WTC11 (cell line): ENCODE data around the gene APOBEC4. TPM values are rescaled to one million over a fixed set of nuclear protein-coding genes. Genes with fewer than 3 reads are reported as not detected.

Source experiments
- ATAC-seq: fragments of 200-7000 bp; cut with Tn5 transposase; 2 replicates; pipeline ENCODE4 v1.10.0; 2021; ENCODE audit warnings: mild to moderate bottlenecking, moderate library complexity
- CTCF ChIA-PET: fragments of 300-600 bp; sonication (Branson Sonifier 250); formaldehyde crosslinking; loops from one replicate; lab custom pipeline; 2021; ENCODE audit warnings: antibody characterized with exemption; lab: Charles Lee
- POLR2A ChIA-PET: fragments of 350-600 bp; sonication (Branson Sonifier 250); formaldehyde crosslinking; loops from one replicate; lab custom pipeline; 2021; ENCODE audit warnings: antibody characterized with exemption; lab: Charles Lee
- DNase-seq: peaks from one replicate; pipeline ENCODE4 v3.0.0; 2021; ENCODE audit warnings: low spot score
- H3K27ac Mint-ChIP-seq: 2 replicates; pipeline ENCODE4 v1.8.0; 2021; ENCODE audit warnings: mixed read lengths
- H3K27me3 Mint-ChIP-seq: 2 replicates; pipeline ENCODE4 v1.8.0; 2021; ENCODE audit warnings: low read depth, mild to moderate bottlenecking, moderate library complexity, mixed read lengths
- H3K36me3 Mint-ChIP-seq: 2 replicates; pipeline ENCODE4 v1.8.0; 2021; ENCODE audit warnings: mixed read lengths
- H3K4me1 Mint-ChIP-seq: 2 replicates; pipeline ENCODE4 v1.8.0; 2022; ENCODE audit warnings: mixed read lengths
- H3K4me3 Mint-ChIP-seq: 2 replicates; pipeline ENCODE4 v1.8.0; 2021; ENCODE audit warnings: mild to moderate bottlenecking, moderate library complexity, mixed read lengths
- H3K9me3 Mint-ChIP-seq: 2 replicates; pipeline ENCODE4 v1.8.0; 2021; ENCODE audit warnings: mixed read lengths
- AFF4 ChIP-seq: sonication (generic); formaldehyde crosslinking; IDR thresholded peaks from 2 replicates; pipeline ENCODE4 v1.8.1; 2023; ENCODE audit warnings: mild to moderate bottlenecking, missing genetic modification reagents, borderline replicate concordance
- CREB1 ChIP-seq: sonication (generic); formaldehyde crosslinking; IDR thresholded peaks from 2 replicates; pipeline ENCODE4 v1.8.0; 2023; ENCODE audit warnings: mild to moderate bottlenecking, missing genetic modification reagents
- CTCF ChIP-seq: fragments of 200-600 bp; IDR thresholded peaks from 2 replicates; pipeline ENCODE4 v1.8.0; 2022; ENCODE audit warnings: antibody characterized with exemption
- ESRRA ChIP-seq: sonication (generic); formaldehyde crosslinking; IDR thresholded peaks from 2 replicates; pipeline ENCODE4 v1.8.1; 2022; ENCODE audit warnings: mild to moderate bottlenecking, missing genetic modification reagents, borderline replicate concordance
- FOXJ3 ChIP-seq: sonication (generic); formaldehyde crosslinking; IDR thresholded peaks from 2 replicates; pipeline ENCODE4 v1.9.0; 2021; ENCODE audit warnings: missing genetic modification reagents, mild to moderate bottlenecking, borderline replicate concordance
- GABPB1 ChIP-seq: sonication (generic); formaldehyde crosslinking; IDR thresholded peaks from 2 replicates; pipeline ENCODE4 v1.8.1; 2023; ENCODE audit warnings: mild to moderate bottlenecking, missing genetic modification reagents
- GTF2I ChIP-seq: fragments of 250-450 bp; sonication (Bioruptor Pico); conservative IDR thresholded peaks from 2 replicates; pipeline ENCODE4 v1.4.0; 2021; ENCODE audit warnings: mild to moderate bottlenecking
- HMGXB4 ChIP-seq: sonication (generic); formaldehyde crosslinking; IDR thresholded peaks from 2 replicates; pipeline ENCODE4 v1.8.1; 2023; ENCODE audit warnings: mild to moderate bottlenecking, moderate library complexity, missing genetic modification reagents
- MYBL2 ChIP-seq: sonication (generic); formaldehyde crosslinking; IDR thresholded peaks from 2 replicates; pipeline ENCODE4 v1.8.1; 2023; ENCODE audit warnings: mild to moderate bottlenecking, moderate library complexity, missing genetic modification reagents
- NR1H2 ChIP-seq: sonication (generic); formaldehyde crosslinking; IDR thresholded peaks from 2 replicates; pipeline ENCODE4 v1.9.0; 2021; ENCODE audit warnings: mild to moderate bottlenecking, moderate library complexity, missing genetic modification reagents
- NR2C2 ChIP-seq: sonication (generic); formaldehyde crosslinking; IDR thresholded peaks from 2 replicates; pipeline ENCODE4 v1.8.0; 2022; ENCODE audit warnings: mild to moderate bottlenecking, missing genetic modification reagents
- OVOL2 ChIP-seq: fragments of 250-450 bp; sonication (Bioruptor Pico); IDR thresholded peaks from 2 replicates; pipeline ENCODE4 v1.9.0; 2021; ENCODE audit warnings: mild to moderate bottlenecking, borderline replicate concordance
- PRRX2 ChIP-seq: fragments of 250-450 bp; sonication (Bioruptor Pico); IDR thresholded peaks from 2 replicates; pipeline ENCODE4 v1.8.0; 2021; ENCODE audit warnings: mild to moderate bottlenecking
- RORB ChIP-seq: fragments of 250-450 bp; sonication (Bioruptor Pico); IDR thresholded peaks from 2 replicates; pipeline ENCODE4 v1.9.0; 2021; ENCODE audit warnings: mild to moderate bottlenecking
- ZNF121 ChIP-seq: sonication (generic); formaldehyde crosslinking; IDR thresholded peaks from 2 replicates; pipeline ENCODE4 v1.8.0; 2023; ENCODE audit warnings: missing genetic modification reagents
- ZNF263 ChIP-seq: sonication (generic); formaldehyde crosslinking; IDR thresholded peaks from 2 replicates; pipeline ENCODE4 v1.8.1; 2022; ENCODE audit warnings: low read depth, mild to moderate bottlenecking, moderate library complexity, missing genetic modification reagents
- ZNF396 ChIP-seq: fragments of 250-450 bp; sonication (Bioruptor Pico); IDR thresholded peaks from 2 replicates; pipeline ENCODE4 v1.8.0; 2021; ENCODE audit warnings: mild to moderate bottlenecking, moderate library complexity, borderline replicate concordance
- total RNA-seq: library from RNA; stranded (reverse); gene quantifications from 3 replicates; pipeline ENCODE4 v1.2.3, GENCODE V29; 2021
- TF ChIP-seq, protein P1 (sequence below): sonication (generic); formaldehyde crosslinking; IDR thresholded peaks from 2 replicates; pipeline ENCODE4 v1.8.0; 2022; ENCODE audit warnings: mild to moderate bottlenecking, missing genetic modification reagents
- TF ChIP-seq, protein P2 (sequence below): fragments of 250-450 bp; sonication (Bioruptor Pico); IDR thresholded peaks from 2 replicates; pipeline ENCODE4 v2.1.2; 2022; ENCODE audit warnings: mild to moderate bottlenecking, moderate library complexity
- TF ChIP-seq, protein P3 (sequence below): sonication (generic); formaldehyde crosslinking; IDR thresholded peaks from 2 replicates; pipeline ENCODE4 v1.8.1; 2023; ENCODE audit warnings: mild to moderate bottlenecking, missing genetic modification reagents
- TF ChIP-seq, protein P4 (sequence below): sonication (generic); formaldehyde crosslinking; IDR thresholded peaks from 2 replicates; pipeline ENCODE4 v1.8.1; 2023; ENCODE audit warnings: mild to moderate bottlenecking, missing genetic modification reagents

Gene APOBEC4
- total RNA-seq, 1 experiment from 2014 or later = not detected

- TF ChIP-seq NR2C2 (CRISPR knock-in tag) = no peak
- TF ChIP-seq ZNF121 (CRISPR knock-in tag) = no peak
Observed at GRCh38 chr1:183648042-183648441, 5.1 kb downstream of the APOBEC4 start (continued).

DNA sequence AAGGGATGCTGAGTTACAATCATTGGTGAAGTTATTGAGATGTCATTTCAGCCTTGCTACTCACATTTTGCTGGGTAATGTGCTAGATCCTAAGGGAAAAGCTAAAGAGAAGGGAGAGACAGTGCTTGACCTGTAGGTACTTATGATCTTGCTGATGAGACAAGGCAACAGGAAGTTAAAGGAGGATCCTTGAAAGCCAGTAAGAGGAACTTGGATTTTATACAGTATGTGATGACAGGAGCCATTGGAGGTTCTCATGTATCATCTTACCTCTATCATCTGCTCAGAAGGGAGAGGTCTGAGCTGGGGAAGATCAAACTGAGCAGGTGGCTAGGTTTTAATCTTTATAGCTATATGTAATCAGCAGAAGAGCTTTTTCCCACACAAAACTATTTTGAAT lies 6.3 kb downstream of the APOBEC4 start:
- H3K4me1 Mint-ChIP-seq = peaks cover 8% of the 10 kb centered on the region
- ChIA-PET CTCF (interaction anchor here (0.6 to 2.4 kb wide), 4 partner anchors 8 to 331 kb away, joined by 3 to 7 read pairs (median 4); no protein-coding TSS in a partner anchor), POLR2A (no interaction called here)
- no peaks in the 10 kb centered on the region for H3K36me3 Mint-ChIP-seq
- H3K27ac Mint-ChIP-seq = no peak overlapping the region
- H3K9me3 Mint-ChIP-seq = no peaks in the 10 kb centered on the region
- ATAC-seq (no peak), DNase-seq (no peak)
- no peaks in the 10 kb centered on the region for H3K27me3 Mint-ChIP-seq
- TF ChIP-seq CREB1 (CRISPR knock-in tag) = no peak
- H3K4me3 Mint-ChIP-seq = no peak overlapping the region

- no peak for DNase-seq
- ChIA-PET CTCF (interaction anchor here (0.6 to 1.3 kb wide), 2 partner anchors 10 to 230 kb away, joined by 3 to 4 read pairs; no protein-coding TSS in a partner anchor), POLR2A (no interaction called here)
- no peak for ATAC-seq
- TF ChIP-seq NR1H2 (no peak), FOXJ3 (CRISPR knock-in tag) (no peak), MYBL2 (CRISPR knock-in tag) (no peak), OVOL2 (CRISPR knock-in tag) (no peak), GABPB1 (no peak), CREB1 (CRISPR knock-in tag) (no peak), HMGXB4 (CRISPR knock-in tag) (no peak), ZNF121 (CRISPR knock-in tag) (no peak), AFF4 (no peak), ZNF263 (no peak), PRRX2 (no peak), ZNF396 (CRISPR knock-in tag) (no peak), ESRRA (CRISPR knock-in tag) (no peak), RORB (no peak), GTF2I (CRISPR knock-in tag) (no peak), CTCF (no peak)
- TF ChIP-seq, protein P1, sequence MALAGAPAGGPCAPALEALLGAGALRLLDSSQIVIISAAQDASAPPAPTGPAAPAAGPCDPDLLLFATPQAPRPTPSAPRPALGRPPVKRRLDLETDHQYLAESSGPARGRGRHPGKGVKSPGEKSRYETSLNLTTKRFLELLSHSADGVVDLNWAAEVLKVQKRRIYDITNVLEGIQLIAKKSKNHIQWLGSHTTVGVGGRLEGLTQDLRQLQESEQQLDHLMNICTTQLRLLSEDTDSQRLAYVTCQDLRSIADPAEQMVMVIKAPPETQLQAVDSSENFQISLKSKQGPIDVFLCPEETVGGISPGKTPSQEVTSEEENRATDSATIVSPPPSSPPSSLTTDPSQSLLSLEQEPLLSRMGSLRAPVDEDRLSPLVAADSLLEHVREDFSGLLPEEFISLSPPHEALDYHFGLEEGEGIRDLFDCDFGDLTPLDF (CRISPR knock-in tag) = no peak
- TF ChIP-seq, protein P2, sequence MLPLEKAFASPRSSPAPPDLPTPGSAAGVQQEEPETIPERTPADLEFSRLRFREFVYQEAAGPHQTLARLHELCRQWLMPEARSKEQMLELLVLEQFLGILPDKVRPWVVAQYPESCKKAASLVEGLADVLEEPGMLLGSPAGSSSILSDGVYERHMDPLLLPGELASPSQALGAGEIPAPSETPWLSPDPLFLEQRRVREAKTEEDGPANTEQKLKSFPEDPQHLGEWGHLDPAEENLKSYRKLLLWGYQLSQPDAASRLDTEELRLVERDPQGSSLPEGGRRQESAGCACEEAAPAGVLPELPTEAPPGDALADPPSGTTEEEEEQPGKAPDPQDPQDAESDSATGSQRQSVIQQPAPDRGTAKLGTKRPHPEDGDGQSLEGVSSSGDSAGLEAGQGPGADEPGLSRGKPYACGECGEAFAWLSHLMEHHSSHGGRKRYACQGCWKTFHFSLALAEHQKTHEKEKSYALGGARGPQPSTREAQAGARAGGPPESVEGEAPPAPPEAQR = no peak
- TF ChIP-seq, protein P3, sequence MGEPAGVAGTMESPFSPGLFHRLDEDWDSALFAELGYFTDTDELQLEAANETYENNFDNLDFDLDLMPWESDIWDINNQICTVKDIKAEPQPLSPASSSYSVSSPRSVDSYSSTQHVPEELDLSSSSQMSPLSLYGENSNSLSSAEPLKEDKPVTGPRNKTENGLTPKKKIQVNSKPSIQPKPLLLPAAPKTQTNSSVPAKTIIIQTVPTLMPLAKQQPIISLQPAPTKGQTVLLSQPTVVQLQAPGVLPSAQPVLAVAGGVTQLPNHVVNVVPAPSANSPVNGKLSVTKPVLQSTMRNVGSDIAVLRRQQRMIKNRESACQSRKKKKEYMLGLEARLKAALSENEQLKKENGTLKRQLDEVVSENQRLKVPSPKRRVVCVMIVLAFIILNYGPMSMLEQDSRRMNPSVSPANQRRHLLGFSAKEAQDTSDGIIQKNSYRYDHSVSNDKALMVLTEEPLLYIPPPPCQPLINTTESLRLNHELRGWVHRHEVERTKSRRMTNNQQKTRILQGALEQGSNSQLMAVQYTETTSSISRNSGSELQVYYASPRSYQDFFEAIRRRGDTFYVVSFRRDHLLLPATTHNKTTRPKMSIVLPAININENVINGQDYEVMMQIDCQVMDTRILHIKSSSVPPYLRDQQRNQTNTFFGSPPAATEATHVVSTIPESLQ (CRISPR knock-in tag) = no peak
- TF ChIP-seq, protein P4, sequence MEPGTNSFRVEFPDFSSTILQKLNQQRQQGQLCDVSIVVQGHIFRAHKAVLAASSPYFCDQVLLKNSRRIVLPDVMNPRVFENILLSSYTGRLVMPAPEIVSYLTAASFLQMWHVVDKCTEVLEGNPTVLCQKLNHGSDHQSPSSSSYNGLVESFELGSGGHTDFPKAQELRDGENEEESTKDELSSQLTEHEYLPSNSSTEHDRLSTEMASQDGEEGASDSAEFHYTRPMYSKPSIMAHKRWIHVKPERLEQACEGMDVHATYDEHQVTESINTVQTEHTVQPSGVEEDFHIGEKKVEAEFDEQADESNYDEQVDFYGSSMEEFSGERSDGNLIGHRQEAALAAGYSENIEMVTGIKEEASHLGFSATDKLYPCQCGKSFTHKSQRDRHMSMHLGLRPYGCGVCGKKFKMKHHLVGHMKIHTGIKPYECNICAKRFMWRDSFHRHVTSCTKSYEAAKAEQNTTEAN (CRISPR knock-in tag) = no peak
- Mint-ChIP-seq H3K9me3 (no peaks in the 10 kb centered on the region), H3K4me3 (no peak overlapping the region), H3K36me3 (no peaks in the 10 kb centered on the region), H3K27ac (no peak overlapping the region), H3K27me3 (no peaks in the 10 kb centered on the region), H3K4me1 (no peaks in the 10 kb centered on the region)
Observed at GRCh38 chr1:183645531-183645930, 7.6 kb downstream of the APOBEC4 start.
